B cell (primary cell): ENCODE data around the gene ACP1. TPM values are rescaled to one million over a fixed set of nuclear protein-coding genes. Genes with fewer than 3 reads are reported as not detected.

Source experiments
- ATAC-seq: fragments of 200-7000 bp; cut with Tn5 transposase; one replicate; pipeline ENCODE4 v1.10.0; 2021; ENCODE audit warnings: low read depth, mild to moderate bottlenecking, moderate number of reproducible peaks, moderate library complexity
- CTCF ChIA-PET: fragments of 350-600 bp; sonication (Branson Sonifier 250); formaldehyde crosslinking; loops from one replicate; lab custom pipeline; 2021; ENCODE audit warnings: antibody characterized with exemption, inconsistent platforms; lab: Charles Lee
- POLR2A ChIA-PET: fragments of 350-600 bp; sonication (Branson Sonifier 250); formaldehyde crosslinking; loops from one replicate; lab custom pipeline; 2021; ENCODE audit warnings: antibody characterized with exemption; lab: Charles Lee
- DNase-seq: peaks from one replicate; pipeline ENCODE4 v3.0.0; 2013
- H2AFZ ChIP-seq: 2 replicates; pipeline ENCODE4 v1.6.1; 2012; ENCODE audit warnings: mild to moderate bottlenecking, low read depth, low read length; ENCODE audit not compliant: insufficient read depth, poor library complexity, severe bottlenecking
- H3K27ac ChIP-seq, 2 donors: 1 replicate in 1 of 2; 2 replicates in 1 of 2; pipeline ENCODE4 v1.5.1; 2012 to 2013; ENCODE audit warnings: low read length in 2 of 2, mild to moderate bottlenecking in 2 of 2, moderate library complexity in 1 of 2
- H3K27me3 ChIP-seq, 4 experiments: fragments of 200-600 bp in 1 of 4; sonication (generic) in 1 of 4; replicated peaks in 1 of 4; 1 replicate in 2 of 4; 2 replicates in 2 of 4; pipeline versions ENCODE4 v1.6.1 to v1.7.0; 2013 to 2016; ENCODE audit warnings: low read length in 3 of 4, mild to moderate bottlenecking in 2 of 4, mixed read lengths in 1 of 4, moderate library complexity in 1 of 4; ENCODE audit not compliant: insufficient read depth in 4 of 4, control insufficient read depth in 3 of 4; ENCODE audit errors: control extremely low read depth in 1 of 4
- H3K36me3 ChIP-seq, 2 experiments: replicated peaks in 1 of 2; 1 replicate in 1 of 2; 2 replicates in 1 of 2; pipeline versions ENCODE4 v1.6.1 to v1.7.1; 2013; ENCODE audit warnings: low read length in 1 of 2; ENCODE audit not compliant: insufficient read depth in 2 of 2, control insufficient read depth in 1 of 2; ENCODE audit errors: control extremely low read depth in 1 of 2, extremely low read depth in 1 of 2
- H3K4me1 ChIP-seq, 2 donors: fragments of 200-600 bp in 1 of 2; sonication (generic) in 1 of 2; 1 replicate in 1 of 2; 2 replicates in 1 of 2; pipeline versions ENCODE4 v1.5.1 to v1.6.1; 2013 to 2017; ENCODE audit warnings: low read length in 2 of 2; ENCODE audit not compliant: control insufficient read depth in 2 of 2, insufficient read depth in 2 of 2
- H3K4me2 ChIP-seq: replicated peaks from 2 replicates; pipeline ENCODE3; 2012; ENCODE audit warnings: mild to moderate bottlenecking, low read depth, low read length; ENCODE audit not compliant: poor library complexity, severe bottlenecking
- H3K4me3 ChIP-seq, 5 experiments: fragments of 200-600 bp in 1 of 5; sonication (generic) in 1 of 5; 1 replicate in 3 of 5; 2 replicates in 2 of 5; pipeline versions ENCODE4 v1.5.1 to v1.7.0; 2011 to 2016; ENCODE audit warnings: low read length in 4 of 5, mild to moderate bottlenecking in 4 of 5, low read depth in 2 of 5, control low read depth in 1 of 5, moderate library complexity in 1 of 5; ENCODE audit not compliant: insufficient read depth in 1 of 5; ENCODE audit errors: control extremely low read depth in 1 of 5, extremely low read depth in 1 of 5
- H3K79me2 ChIP-seq: fragments of 200-600 bp; sonication (generic); one replicate; pipeline ENCODE4 v1.6.0; 2016; ENCODE audit warnings: low read length; ENCODE audit not compliant: control insufficient read depth, insufficient read depth
- H3K9ac ChIP-seq: fragments of 200-600 bp; sonication (generic); 2 replicates; pipeline ENCODE4 v1.6.1; 2017; ENCODE audit warnings: mild to moderate bottlenecking, low read length, moderate library complexity
- H3K9me3 ChIP-seq, 3 donors: one replicate each; pipeline versions ENCODE4 v1.6.1 to v1.7.1; 2013; ENCODE audit warnings: low read length in 2 of 3; ENCODE audit not compliant: control insufficient read depth in 2 of 3, insufficient read depth in 1 of 3; ENCODE audit errors: control extremely low read depth in 1 of 3
- H4K20me1 ChIP-seq: 2 replicates; pipeline ENCODE4 v1.6.0; 2012; ENCODE audit warnings: mild to moderate bottlenecking, low read length; ENCODE audit not compliant: insufficient read depth, control insufficient read depth, poor library complexity, severe bottlenecking
- H3K27ac Mint-ChIP-seq: one replicate; pipeline ENCODE4 v1.8.0; 2021; ENCODE audit warnings: mixed read lengths
- H3K27me3 Mint-ChIP-seq: one replicate; pipeline ENCODE4 v1.8.0; 2021; ENCODE audit warnings: mixed read lengths
- H3K4me1 Mint-ChIP-seq: one replicate; pipeline ENCODE4 v1.8.0; 2021; ENCODE audit warnings: mixed read lengths
- H3K4me3 Mint-ChIP-seq: one replicate; pipeline ENCODE4 v1.8.0; 2021; ENCODE audit warnings: mixed read lengths
- H3K9me3 Mint-ChIP-seq: one replicate; pipeline ENCODE4 v1.8.0; 2022; ENCODE audit warnings: mixed read lengths; ENCODE audit not compliant: insufficient read depth
- CTCF ChIP-seq: fragments of 200-600 bp; IDR thresholded peaks from one replicate; pipeline ENCODE4 v1.8.0; 2022; ENCODE audit warnings: antibody characterized with exemption, mild to moderate bottlenecking
- EZH2 ChIP-seq: IDR thresholded peaks from 2 replicates; pipeline ENCODE4 v1.6.1; 2012; ENCODE audit warnings: borderline replicate concordance, low read depth, mild to moderate bottlenecking, moderate library complexity, low read length; ENCODE audit not compliant: insufficient read depth, poor library complexity, severe bottlenecking
- WGBS: methylation state at CpG from one replicate; pipeline ENCODE4 v1.1.5; 2013; ENCODE audit warnings: missing lambda C conversion rate; ENCODE audit not compliant: insufficient coverage; 5-methylcytosine and 5-hydroxymethylcytosine counted together
- intact Hi-C: fragments of 100-400 bp; cut with micrococcal nuclease; formaldehyde crosslinking; loops from one replicate; pipeline ENCODE4 v1.10.0; 2022
- polyA plus RNA-seq: library from polyadenylated mRNA; depleted of rRNA; stranded (reverse); fragments of >200 nt; gene quantifications from 2 replicates; pipeline ENCODE4 v1.2.3, GENCODE V29; 2012
- total RNA-seq, 2 donors: library from RNA; stranded (reverse); fragments of 120-200 nt in 1 of 2; gene quantifications; 1 replicate in 1 of 2; 2 replicates in 1 of 2; pipeline versions ENCODE4 v1.2.3 to v1.2.4, GENCODE V29; 2013 to 2022

The ACP1 gene
- total and polyA plus RNA-seq, 2 donors (not counting 1 experiment from before 2014, with no cell fraction given) = 70.2 to 87.8 TPM

GRCh38 chr2:320561-320960 lies 55.8 kb downstream of the ACP1 start:
- Histone ChIP-seq H3K27me3 (peaks cover 0 to under 1% (median 0%) of the 10 kb centered on the region in 4 experiments), H3K79me2 (no peaks in the 10 kb centered on the region), H3K9ac (no peak overlapping the region), H3K4me2 (no peak overlapping the region), H3K27ac (no peak overlapping the region), H3K9me3 (peaks cover 0 to 11% (median 0%) of the 10 kb centered on the region in 3 donors), H3K4me3 (no peak overlapping the region), H2AFZ (no peak overlapping the region), H4K20me1 (no peaks in the 10 kb centered on the region), H3K36me3 (no peaks in the 10 kb centered on the region), H3K4me1 (no peaks in the 10 kb centered on the region)
- POLR2A ChIA-PET = no interaction called here
- no peak overlapping the region for H3K4me3 Mint-ChIP-seq
- peaks cover 8% of the 10 kb centered on the region for H3K27me3 Mint-ChIP-seq
- ATAC-seq (no peak), DNase-seq (no peak)
- no peak for TF ChIP-seq EZH2
- no peak for TF ChIP-seq CTCF
- intact Hi-C loops = no loop called here
- 100% methylated on average over 1 of the region's 4 CpGs for WGBS
- no peaks in the 10 kb centered on the region for H3K4me1 Mint-ChIP-seq
- H3K27ac Mint-ChIP-seq = no peak overlapping the region
- CTCF ChIA-PET = no interaction called here
- H3K9me3 Mint-ChIP-seq = no peaks in the 10 kb centered on the region

GRCh38 chr2:322326-322725 lies 57.6 kb downstream of the ACP1 start:
- H3K27me3 ChIP-seq = no peaks in the 10 kb centered on the region
- WGBS = 87% methylated on average over 8 of the region's 10 CpGs
- Mint-ChIP-seq H3K27ac (no peak overlapping the region), H3K27me3 (peaks cover 10% of the 10 kb centered on the region), H3K4me1 (no peaks in the 10 kb centered on the region), H3K9me3 (peaks cover 7% of the 10 kb centered on the region), H3K4me3 (no peak overlapping the region)
- POLR2A ChIA-PET = no interaction called here
- H3K36me3 ChIP-seq = no peaks in the 10 kb centered on the region
- H3K4me1 ChIP-seq = no peaks in the 10 kb centered on the region
- CTCF ChIA-PET = no interaction called here
- TF ChIP-seq EZH2 (no peak), CTCF (no peak)
- H3K4me3 ChIP-seq = no peak overlapping the region
- no peak for DNase-seq
- no peak overlapping the region for H3K9ac ChIP-seq
- no peak overlapping the region for H2AFZ ChIP-seq
- H3K27ac ChIP-seq = no peak overlapping the region
- no peak for ATAC-seq
- peaks cover 0 to 9% (median 2%) of the 10 kb centered on the region in 3 donors for H3K9me3 ChIP-seq
- no peak overlapping the region for H3K4me2 ChIP-seq
- no peaks in the 10 kb centered on the region for H4K20me1 ChIP-seq
- intact Hi-C loops = no loop called here
- no peaks in the 10 kb centered on the region for H3K79me2 ChIP-seq
